T-helper 17 cell (primary cell): ENCODE results near the gene SMIM44. TPM values are rescaled to one million over a fixed set of nuclear protein-coding genes. Genes with fewer than 3 reads are reported as not detected.
"Not testable (repeated sequence)": the region's sequence is repeated elsewhere in the genome, so short reads cannot be mapped to it uniquely, and the experiment has no call there.

Experiments used
- ATAC-seq: fragments of 150-1000 bp; cut with Tn5 transposase; 2 replicates; pipeline ENCODE4 v1.10.0; 2021; ENCODE audit warnings: mild to moderate bottlenecking, moderate library complexity
- DNase-seq, 3 donors: peaks; one replicate each; pipeline versions ENCODE4 v3.0.0 to v3.0.0-alpha.2; 2020 to 2021
- H3K9me3 ChIP-seq: one replicate; pipeline ENCODE4 v1.7.0; 2013; ENCODE audit warnings: low read length, mild to moderate bottlenecking; ENCODE audit not compliant: control insufficient read depth, poor library complexity, severe bottlenecking
- H3K27ac Mint-ChIP-seq: one replicate; pipeline ENCODE4 v1.8.0; 2022; ENCODE audit warnings: mild to moderate bottlenecking, moderate library complexity, mixed read lengths
- H3K27me3 Mint-ChIP-seq: one replicate; pipeline ENCODE4 v1.8.0; 2022; ENCODE audit warnings: mixed read lengths
- H3K36me3 Mint-ChIP-seq: one replicate; pipeline ENCODE4 v1.8.0; 2022; ENCODE audit warnings: low read depth, mixed read lengths
- H3K4me1 Mint-ChIP-seq: one replicate; pipeline ENCODE4 v1.8.0; 2022; ENCODE audit warnings: mild to moderate bottlenecking, mixed read lengths
- H3K4me3 Mint-ChIP-seq: one replicate; pipeline ENCODE4 v1.8.0; 2022; ENCODE audit warnings: mild to moderate bottlenecking, moderate library complexity, mixed read lengths
- total RNA-seq, 4 donors: library from RNA in 2 of 4; stranded (reverse) in 2 of 4; gene quantifications; one replicate each; pipeline ENCODE4 v1.2.3 and lab custom pipeline; 2022 to 2026

SMIM44 gene
- total RNA-seq (not detected), total RNA-seq (lab: John Stamatoyannopoulos, UW) (0 reads per million in 2 donors)

- Mint-ChIP-seq H3K36me3 (no peaks in the 10 kb centered on the region), H3K27me3 (no peaks in the 10 kb centered on the region), H3K4me3 (no peak within 1 kb of the TSS), H3K4me1 (peaks cover 12% of the 10 kb centered on the region), H3K27ac (no peak within 1 kb of the TSS)
- no peaks in the 10 kb centered on the region for H3K9me3 ChIP-seq
- no peak for DNase-seq
- ATAC-seq, result no peak
These were observed at the start of gene SMIM44 for GRCh38 chr19:3483226-3483628. SMIM44 (minus strand) TSS chr19:3483441; CDS start chr19:3483403, 38 bp downstream.

- no peaks in the 10 kb centered on the region for H3K9me3 ChIP-seq
- Mint-ChIP-seq H3K36me3 (no peaks in the 10 kb centered on the region), H3K27ac (no peak overlapping the region), H3K4me1 (peaks cover 4% of the 10 kb centered on the region), H3K27me3 (no peaks in the 10 kb centered on the region), H3K4me3 (no peak overlapping the region)
- DNase-seq (no peak), ATAC-seq (no peak)
These were observed 49.8 kb upstream of the SMIM44 start for GRCh38 chr19:3533033-3533432.

GRCh38 chr19:3532154-3532786 is 49.0 kb upstream of the SMIM44 start:
- Mint-ChIP-seq H3K27me3 (no peaks in the 10 kb centered on the region), H3K27ac (no peak overlapping the region), H3K36me3 (no peaks in the 10 kb centered on the region), H3K4me3 (no peak overlapping the region), H3K4me1 (peaks cover 4% of the 10 kb centered on the region)
- ATAC-seq, result no peak
- no peak for DNase-seq
- H3K9me3 ChIP-seq, result no peaks in the 10 kb centered on the region

- no peak overlapping the region for H3K4me3 Mint-ChIP-seq
- no peak for ATAC-seq
These were observed 48.5 kb upstream of the SMIM44 start for GRCh38 chr19:3531716-3532115.

GRCh38 chr19:3530389-3530788 is 47.1 kb upstream of the SMIM44 start:
- Mint-ChIP-seq H3K4me3 (no peak overlapping the region), H3K27me3 (no peaks in the 10 kb centered on the region)

More at GRCh38 chr19:3531716-3532115, 48.5 kb upstream of the SMIM44 start:
- no peak for DNase-seq
- Mint-ChIP-seq H3K36me3 (no peaks in the 10 kb centered on the region), H3K4me1 (peaks cover 4% of the 10 kb centered on the region), H3K27ac (no peak overlapping the region), H3K27me3 (no peaks in the 10 kb centered on the region)
- H3K9me3 ChIP-seq, result no peaks in the 10 kb centered on the region

GRCh38 chr19:3529299-3529698 is 46.1 kb upstream of the SMIM44 start:
- DNase-seq, ATAC-seq, H3K27ac Mint-ChIP-seq, H3K9me3 ChIP-seq, H3K36me3 Mint-ChIP-seq, H3K4me1 Mint-ChIP-seq, H3K4me3 Mint-ChIP-seq, H3K27me3 Mint-ChIP-seq: not testable (repeated sequence)

More at GRCh38 chr19:3530389-3530788, 47.1 kb upstream of the SMIM44 start:
- Mint-ChIP-seq H3K4me1 (peaks cover 4% of the 10 kb centered on the region), H3K36me3 (no peaks in the 10 kb centered on the region), H3K27ac (no peak overlapping the region)
- H3K9me3 ChIP-seq, result no peaks in the 10 kb centered on the region
- ATAC-seq (no peak), DNase-seq (no peak)

GRCh38 chr19:3528539-3529211 is 45.4 kb upstream of the SMIM44 start:
- H3K27me3 Mint-ChIP-seq, result no peaks in the 10 kb centered on the region
- no peaks in the 10 kb centered on the region for H3K9me3 ChIP-seq
- H3K4me3 Mint-ChIP-seq, result no peak overlapping the region
- peaks cover 4% of the 10 kb centered on the region for H3K4me1 Mint-ChIP-seq
- DNase-seq (no peak), ATAC-seq (no peak)
- H3K27ac Mint-ChIP-seq, result no peak overlapping the region
- peaks cover 4% of the 10 kb centered on the region for H3K36me3 Mint-ChIP-seq

- no peak overlapping the region for H3K27ac Mint-ChIP-seq
- no peak overlapping the region for H3K4me3 Mint-ChIP-seq
- H3K27me3 Mint-ChIP-seq, result no peaks in the 10 kb centered on the region
- no peaks in the 10 kb centered on the region for H3K9me3 ChIP-seq
- DNase-seq (no peak), ATAC-seq (no peak)
- H3K4me1 Mint-ChIP-seq, result peaks cover 4% of the 10 kb centered on the region
- peaks cover 4% of the 10 kb centered on the region for H3K36me3 Mint-ChIP-seq
These were observed 44.8 kb upstream of the SMIM44 start for GRCh38 chr19:3528080-3528479.

GRCh38 chr19:3527238-3527910 is 44.1 kb upstream of the SMIM44 start:
- no peak overlapping the region for H3K27ac Mint-ChIP-seq
- H3K27me3 Mint-ChIP-seq, result no peaks in the 10 kb centered on the region
- H3K9me3 ChIP-seq, result no peaks in the 10 kb centered on the region
- no peak overlapping the region for H3K4me3 Mint-ChIP-seq
- no peak for ATAC-seq
- peaks cover 4% of the 10 kb centered on the region for H3K4me1 Mint-ChIP-seq
- peak in 1 of 3 donors; percentile 9 for DNase-seq
- H3K36me3 Mint-ChIP-seq, result peaks cover 4% of the 10 kb centered on the region

- ATAC-seq (no peak), DNase-seq (peak in 1 of 3 donors; percentile 8)
- H3K4me3 Mint-ChIP-seq, result no peak overlapping the region
- H3K27ac Mint-ChIP-seq, result no peak overlapping the region
- peaks cover 4% of the 10 kb centered on the region for H3K36me3 Mint-ChIP-seq
- H3K9me3 ChIP-seq, result no peaks in the 10 kb centered on the region
- H3K27me3 Mint-ChIP-seq, result no peaks in the 10 kb centered on the region
- H3K4me1 Mint-ChIP-seq, result peaks cover 4% of the 10 kb centered on the region
These were observed 43.4 kb upstream of the SMIM44 start for GRCh38 chr19:3526507-3527237.

GRCh38 chr19:3524904-3525451 is 41.7 kb upstream of the SMIM44 start:
- H3K36me3 Mint-ChIP-seq, result peaks cover 6% of the 10 kb centered on the region
- H3K4me1 Mint-ChIP-seq, result peaks cover 8% of the 10 kb centered on the region
- H3K4me3 Mint-ChIP-seq, result no peak overlapping the region
- DNase-seq (no peak), ATAC-seq (no peak)
- no peaks in the 10 kb centered on the region for H3K9me3 ChIP-seq
- H3K27me3 Mint-ChIP-seq, result no peaks in the 10 kb centered on the region
- peak overlapping the region; percentile 57 for H3K27ac Mint-ChIP-seq

GRCh38 chr19:3524078-3524842 is 41.0 kb upstream of the SMIM44 start:
- ATAC-seq (no peak), DNase-seq (peak in 1 of 3 donors; percentile 2)
- H3K9me3 ChIP-seq, result no peaks in the 10 kb centered on the region
- Mint-ChIP-seq H3K4me3 (no peak overlapping the region), H3K4me1 (peaks cover 8% of the 10 kb centered on the region), H3K36me3 (peaks cover 6% of the 10 kb centered on the region), H3K27ac (peak overlapping the region; percentile 57), H3K27me3 (no peaks in the 10 kb centered on the region)
